ENCODE data around the gene SLC39A7. TPM values are rescaled to one million over a fixed set of nuclear protein-coding genes. Genes with fewer than 3 reads are reported as not detected.

The SLC39A7 gene
- total and polyA plus RNA-seq, 4 donors, result 8.9 to 112 (median 71.1) TPM

DNA sequence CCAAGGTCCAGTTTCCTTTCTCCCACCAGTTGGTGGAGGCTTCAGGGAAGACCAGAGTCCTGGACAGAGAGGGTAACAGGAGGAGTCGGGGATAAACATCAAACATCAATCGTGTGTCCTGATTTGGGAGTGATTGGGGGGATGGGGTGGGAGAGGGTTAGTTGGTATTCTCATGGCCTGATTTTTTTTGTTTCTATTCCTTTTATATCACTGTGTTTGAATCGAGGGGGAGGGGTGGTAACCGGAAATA is 3.4 kb downstream of the SLC39A7 start:
- WGBS, result 4% methylated on average over 4 of the region's 4 CpGs
- TF ChIP-seq JUND (IDR thresholded peaks at IDR 0.05), result no peak
- TF ChIP-seq, protein P1, sequence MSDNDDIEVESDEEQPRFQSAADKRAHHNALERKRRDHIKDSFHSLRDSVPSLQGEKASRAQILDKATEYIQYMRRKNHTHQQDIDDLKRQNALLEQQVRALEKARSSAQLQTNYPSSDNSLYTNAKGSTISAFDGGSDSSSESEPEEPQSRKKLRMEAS (IDR thresholded peaks at IDR 0.05), result no peak
- TF ChIP-seq HNF4A (conservative IDR thresholded peaks at IDR 0.05), result no peak
- no peak for TF ChIP-seq FOXA1 (IDR thresholded peaks at IDR 0.05)
- TF ChIP-seq, protein P2, sequence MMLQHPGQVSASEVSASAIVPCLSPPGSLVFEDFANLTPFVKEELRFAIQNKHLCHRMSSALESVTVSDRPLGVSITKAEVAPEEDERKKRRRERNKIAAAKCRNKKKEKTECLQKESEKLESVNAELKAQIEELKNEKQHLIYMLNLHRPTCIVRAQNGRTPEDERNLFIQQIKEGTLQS (IDR thresholded peaks at IDR 0.05), result no peak
- no peak for TF ChIP-seq TAF1 (conservative IDR thresholded peaks at IDR 0.05)
- TF ChIP-seq, protein P3, sequence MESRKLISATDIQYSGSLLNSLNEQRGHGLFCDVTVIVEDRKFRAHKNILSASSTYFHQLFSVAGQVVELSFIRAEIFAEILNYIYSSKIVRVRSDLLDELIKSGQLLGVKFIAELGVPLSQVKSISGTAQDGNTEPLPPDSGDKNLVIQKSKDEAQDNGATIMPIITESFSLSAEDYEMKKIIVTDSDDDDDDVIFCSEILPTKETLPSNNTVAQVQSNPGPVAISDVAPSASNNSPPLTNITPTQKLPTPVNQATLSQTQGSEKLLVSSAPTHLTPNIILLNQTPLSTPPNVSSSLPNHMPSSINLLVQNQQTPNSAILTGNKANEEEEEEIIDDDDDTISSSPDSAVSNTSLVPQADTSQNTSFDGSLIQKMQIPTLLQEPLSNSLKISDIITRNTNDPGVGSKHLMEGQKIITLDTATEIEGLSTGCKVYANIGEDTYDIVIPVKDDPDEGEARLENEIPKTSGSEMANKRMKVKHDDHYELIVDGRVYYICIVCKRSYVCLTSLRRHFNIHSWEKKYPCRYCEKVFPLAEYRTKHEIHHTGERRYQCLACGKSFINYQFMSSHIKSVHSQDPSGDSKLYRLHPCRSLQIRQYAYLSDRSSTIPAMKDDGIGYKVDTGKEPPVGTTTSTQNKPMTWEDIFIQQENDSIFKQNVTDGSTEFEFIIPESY (IDR thresholded peaks at IDR 0.05), result no peak
- TF ChIP-seq YY1 (IDR thresholded peaks at IDR 0.05), result no peak
- TF ChIP-seq EGR1 (IDR thresholded peaks at IDR 0.05; ENCODE audit: low read depth in 2 of 2), result no peak
- TF ChIP-seq RXRA (IDR thresholded peaks at IDR 0.05), result no peak
- no peak for TF ChIP-seq SP1 (IDR thresholded peaks at IDR 0.05)
- TF ChIP-seq FOXA2 (IDR thresholded peaks at IDR 0.05), result no peak
- no peak for TF ChIP-seq GABPA (IDR thresholded peaks at IDR 0.05 in 1 of 2, conservative IDR thresholded peaks at IDR 0.05 in 1 of 2)
- no peak for TF ChIP-seq NR2F2 (IDR thresholded peaks at IDR 0.05)
- no peak for TF ChIP-seq RAD21 (IDR thresholded peaks at IDR 0.05)
- TF ChIP-seq, protein P4, sequence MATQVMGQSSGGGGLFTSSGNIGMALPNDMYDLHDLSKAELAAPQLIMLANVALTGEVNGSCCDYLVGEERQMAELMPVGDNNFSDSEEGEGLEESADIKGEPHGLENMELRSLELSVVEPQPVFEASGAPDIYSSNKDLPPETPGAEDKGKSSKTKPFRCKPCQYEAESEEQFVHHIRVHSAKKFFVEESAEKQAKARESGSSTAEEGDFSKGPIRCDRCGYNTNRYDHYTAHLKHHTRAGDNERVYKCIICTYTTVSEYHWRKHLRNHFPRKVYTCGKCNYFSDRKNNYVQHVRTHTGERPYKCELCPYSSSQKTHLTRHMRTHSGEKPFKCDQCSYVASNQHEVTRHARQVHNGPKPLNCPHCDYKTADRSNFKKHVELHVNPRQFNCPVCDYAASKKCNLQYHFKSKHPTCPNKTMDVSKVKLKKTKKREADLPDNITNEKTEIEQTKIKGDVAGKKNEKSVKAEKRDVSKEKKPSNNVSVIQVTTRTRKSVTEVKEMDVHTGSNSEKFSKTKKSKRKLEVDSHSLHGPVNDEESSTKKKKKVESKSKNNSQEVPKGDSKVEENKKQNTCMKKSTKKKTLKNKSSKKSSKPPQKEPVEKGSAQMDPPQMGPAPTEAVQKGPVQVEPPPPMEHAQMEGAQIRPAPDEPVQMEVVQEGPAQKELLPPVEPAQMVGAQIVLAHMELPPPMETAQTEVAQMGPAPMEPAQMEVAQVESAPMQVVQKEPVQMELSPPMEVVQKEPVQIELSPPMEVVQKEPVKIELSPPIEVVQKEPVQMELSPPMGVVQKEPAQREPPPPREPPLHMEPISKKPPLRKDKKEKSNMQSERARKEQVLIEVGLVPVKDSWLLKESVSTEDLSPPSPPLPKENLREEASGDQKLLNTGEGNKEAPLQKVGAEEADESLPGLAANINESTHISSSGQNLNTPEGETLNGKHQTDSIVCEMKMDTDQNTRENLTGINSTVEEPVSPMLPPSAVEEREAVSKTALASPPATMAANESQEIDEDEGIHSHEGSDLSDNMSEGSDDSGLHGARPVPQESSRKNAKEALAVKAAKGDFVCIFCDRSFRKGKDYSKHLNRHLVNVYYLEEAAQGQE (IDR thresholded peaks at IDR 0.05), result no peak
- TF ChIP-seq HNF4G (IDR thresholded peaks at IDR 0.05), result no peak
- TF ChIP-seq, protein P5, sequence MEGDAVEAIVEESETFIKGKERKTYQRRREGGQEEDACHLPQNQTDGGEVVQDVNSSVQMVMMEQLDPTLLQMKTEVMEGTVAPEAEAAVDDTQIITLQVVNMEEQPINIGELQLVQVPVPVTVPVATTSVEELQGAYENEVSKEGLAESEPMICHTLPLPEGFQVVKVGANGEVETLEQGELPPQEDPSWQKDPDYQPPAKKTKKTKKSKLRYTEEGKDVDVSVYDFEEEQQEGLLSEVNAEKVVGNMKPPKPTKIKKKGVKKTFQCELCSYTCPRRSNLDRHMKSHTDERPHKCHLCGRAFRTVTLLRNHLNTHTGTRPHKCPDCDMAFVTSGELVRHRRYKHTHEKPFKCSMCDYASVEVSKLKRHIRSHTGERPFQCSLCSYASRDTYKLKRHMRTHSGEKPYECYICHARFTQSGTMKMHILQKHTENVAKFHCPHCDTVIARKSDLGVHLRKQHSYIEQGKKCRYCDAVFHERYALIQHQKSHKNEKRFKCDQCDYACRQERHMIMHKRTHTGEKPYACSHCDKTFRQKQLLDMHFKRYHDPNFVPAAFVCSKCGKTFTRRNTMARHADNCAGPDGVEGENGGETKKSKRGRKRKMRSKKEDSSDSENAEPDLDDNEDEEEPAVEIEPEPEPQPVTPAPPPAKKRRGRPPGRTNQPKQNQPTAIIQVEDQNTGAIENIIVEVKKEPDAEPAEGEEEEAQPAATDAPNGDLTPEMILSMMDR (IDR thresholded peaks at IDR 0.05; ENCODE audit: low read depth, low read length, missing input control), result no peak
- Histone ChIP-seq H3K36me3 (ENCODE audit: control insufficient read depth in 4 of 4, insufficient read depth in 3 of 4, low read depth in 1 of 4, low read length in 3 of 4) (peaks cover 3 to 19% (median 12%) of the 10 kb centered on the region in 4 donors), H3K4me3 (ENCODE audit: low read depth in 1 of 3, low read length in 3 of 3) (peak overlapping the region in 1 of 3 donors; percentile 68), H3K27me3 (ENCODE audit: control insufficient read depth in 4 of 4, insufficient read depth in 4 of 4, low read length in 3 of 4) (no peaks in the 10 kb centered on the region), H3K4me1 (ENCODE audit: control insufficient read depth in 4 of 4, insufficient read depth in 4 of 4, low read length in 3 of 4) (peaks cover 9 to 56% (median 40%) of the 10 kb centered on the region in 4 donors), H3K9ac (ENCODE audit: low read depth in 1 of 2, low read length in 2 of 2) (no peak overlapping the region), H3K27ac (ENCODE audit: low read depth in 1 of 2, low read length in 2 of 2) (no peak overlapping the region), H3K9me3 (ENCODE audit: control insufficient read depth in 4 of 4, low read length in 3 of 4) (no peaks in the 10 kb centered on the region)
- DNase-seq (ENCODE audit: low spot score), result no peak

All from liver (tissue), 9 donors.